ENCODE results near the gene SRPRB.

DNA sequence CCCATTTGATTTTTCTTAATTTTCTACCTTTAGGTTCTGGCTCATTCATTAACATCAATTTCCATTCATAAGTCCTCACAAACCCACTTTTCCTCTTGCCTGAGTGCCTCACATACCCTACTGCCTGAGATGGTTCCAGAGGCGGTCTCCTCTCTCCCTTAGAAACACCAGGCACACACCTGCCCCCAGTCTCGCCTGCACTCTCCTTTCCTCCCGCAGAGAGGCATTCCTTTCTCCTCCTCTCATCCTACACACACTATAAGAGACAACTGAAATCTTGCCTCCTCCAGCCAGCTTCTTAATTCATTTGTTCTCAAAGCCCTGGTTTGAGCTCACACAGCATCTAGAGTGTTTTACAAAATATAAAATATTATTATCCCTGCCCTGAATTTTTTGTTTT, 31.9 kb upstream of the SRPRB start:
- TF ChIP-seq POLR2A (IDR thresholded peaks at IDR 0.05; ENCODE audit: low read length), result no peak
- TF ChIP-seq, protein P1, sequence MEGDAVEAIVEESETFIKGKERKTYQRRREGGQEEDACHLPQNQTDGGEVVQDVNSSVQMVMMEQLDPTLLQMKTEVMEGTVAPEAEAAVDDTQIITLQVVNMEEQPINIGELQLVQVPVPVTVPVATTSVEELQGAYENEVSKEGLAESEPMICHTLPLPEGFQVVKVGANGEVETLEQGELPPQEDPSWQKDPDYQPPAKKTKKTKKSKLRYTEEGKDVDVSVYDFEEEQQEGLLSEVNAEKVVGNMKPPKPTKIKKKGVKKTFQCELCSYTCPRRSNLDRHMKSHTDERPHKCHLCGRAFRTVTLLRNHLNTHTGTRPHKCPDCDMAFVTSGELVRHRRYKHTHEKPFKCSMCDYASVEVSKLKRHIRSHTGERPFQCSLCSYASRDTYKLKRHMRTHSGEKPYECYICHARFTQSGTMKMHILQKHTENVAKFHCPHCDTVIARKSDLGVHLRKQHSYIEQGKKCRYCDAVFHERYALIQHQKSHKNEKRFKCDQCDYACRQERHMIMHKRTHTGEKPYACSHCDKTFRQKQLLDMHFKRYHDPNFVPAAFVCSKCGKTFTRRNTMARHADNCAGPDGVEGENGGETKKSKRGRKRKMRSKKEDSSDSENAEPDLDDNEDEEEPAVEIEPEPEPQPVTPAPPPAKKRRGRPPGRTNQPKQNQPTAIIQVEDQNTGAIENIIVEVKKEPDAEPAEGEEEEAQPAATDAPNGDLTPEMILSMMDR (IDR thresholded peaks at IDR 0.05), result no peak
- TF ChIP-seq, protein P2, sequence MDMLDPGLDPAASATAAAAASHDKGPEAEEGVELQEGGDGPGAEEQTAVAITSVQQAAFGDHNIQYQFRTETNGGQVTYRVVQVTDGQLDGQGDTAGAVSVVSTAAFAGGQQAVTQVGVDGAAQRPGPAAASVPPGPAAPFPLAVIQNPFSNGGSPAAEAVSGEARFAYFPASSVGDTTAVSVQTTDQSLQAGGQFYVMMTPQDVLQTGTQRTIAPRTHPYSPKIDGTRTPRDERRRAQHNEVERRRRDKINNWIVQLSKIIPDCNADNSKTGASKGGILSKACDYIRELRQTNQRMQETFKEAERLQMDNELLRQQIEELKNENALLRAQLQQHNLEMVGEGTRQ (IDR thresholded peaks at IDR 0.05), result no peak
- no peak for TF ChIP-seq FOSL2 (IDR thresholded peaks at IDR 0.05)
- no peak for TF ChIP-seq FOSL2 (CRISPR knock-in tag; IDR thresholded peaks at IDR 0.05)
- TF ChIP-seq ESRRA (IDR thresholded peaks at IDR 0.05; ENCODE audit: borderline replicate concordance, low read length), result no peak
- TF ChIP-seq NFE2L2 (conservative IDR thresholded peaks at IDR 0.05; ENCODE audit: low read length), result no peak
- TF ChIP-seq TP53 (CRISPR knock-in tag; IDR thresholded peaks at IDR 0.05), result no peak
- TF ChIP-seq SREBF2 (IDR thresholded peaks at IDR 0.05), result no peak
- TF ChIP-seq JUN (IDR thresholded peaks at IDR 0.05), result no peak
- TF ChIP-seq, protein P3, sequence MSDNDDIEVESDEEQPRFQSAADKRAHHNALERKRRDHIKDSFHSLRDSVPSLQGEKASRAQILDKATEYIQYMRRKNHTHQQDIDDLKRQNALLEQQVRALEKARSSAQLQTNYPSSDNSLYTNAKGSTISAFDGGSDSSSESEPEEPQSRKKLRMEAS (IDR thresholded peaks at IDR 0.05), result no peak

All from A549 (cell line).